Hepatocyte (in vitro differentiated cells): ENCODE measurements around the gene GPR180. TPM values are rescaled to one million over a fixed set of nuclear protein-coding genes. Genes with fewer than 3 reads are reported as not detected.

Experiments used
- DNase-seq: peaks from one replicate; pipeline ENCODE4 v3.0.0-alpha.2; 2016; ENCODE audit warnings: low spot score
- H2AFZ ChIP-seq: fragments of 200-600 bp; sonication (generic); 2 replicates; pipeline ENCODE4 v1.6.0; 2016; ENCODE audit warnings: antibody characterized with exemption, mild to moderate bottlenecking
- H3K27ac ChIP-seq: fragments of 200-600 bp; sonication (generic); 2 replicates; pipeline ENCODE4 v1.5.1; 2016; ENCODE audit warnings: mild to moderate bottlenecking
- H3K27me3 ChIP-seq: fragments of 200-600 bp; sonication (generic); 2 replicates; pipeline ENCODE4 v1.6.1; 2016
- H3K36me3 ChIP-seq: fragments of 200-600 bp; sonication (generic); replicated peaks from 2 replicates; pipeline ENCODE4 v1.5.1; 2016; ENCODE audit warnings: low read depth; ENCODE audit not compliant: insufficient read depth
- H3K4me1 ChIP-seq: fragments of 200-600 bp; sonication (generic); 2 replicates; pipeline ENCODE4 v1.5.1; 2016; ENCODE audit warnings: mild to moderate bottlenecking, moderate library complexity; ENCODE audit not compliant: insufficient read depth
- H3K4me2 ChIP-seq: fragments of 200-600 bp; sonication (generic); 2 replicates; pipeline ENCODE4 v1.6.0; 2016
- H3K4me3 ChIP-seq: fragments of 200-600 bp; sonication (generic); 2 replicates; pipeline ENCODE4 v1.5.1; 2016; ENCODE audit warnings: mild to moderate bottlenecking
- H3K79me2 ChIP-seq: fragments of 200-600 bp; sonication (generic); 2 replicates; pipeline ENCODE4 v1.6.0; 2017; ENCODE audit warnings: mild to moderate bottlenecking
- H3K9me2 ChIP-seq: fragments of 200-600 bp; sonication (generic); replicated peaks from 2 replicates; pipeline ENCODE4 v1.6.0; 2017; ENCODE audit warnings: mild to moderate bottlenecking; ENCODE audit not compliant: insufficient read depth
- H3K9me3 ChIP-seq: fragments of 200-600 bp; sonication (generic); 2 replicates; pipeline ENCODE4 v1.5.1; 2016; ENCODE audit warnings: low read depth, mild to moderate bottlenecking
- H4K20me1 ChIP-seq: fragments of 200-600 bp; sonication (generic); 2 replicates; pipeline ENCODE4 v1.6.0; 2016; ENCODE audit warnings: mild to moderate bottlenecking; ENCODE audit not compliant: insufficient read depth, poor library complexity, severe bottlenecking
- EZH2 ChIP-seq: fragments of 200-600 bp; sonication (generic); IDR thresholded peaks from 2 replicates; pipeline ENCODE4 v1.6.1; 2016; ENCODE audit warnings: antibody characterized with exemption, mild to moderate bottlenecking, borderline replicate concordance
- EZH2phosphoT487 ChIP-seq: fragments of 200-600 bp; sonication (generic); IDR thresholded peaks from one replicate; pipeline ENCODE4 v1.6.1; 2018; ENCODE audit warnings: antibody characterized with exemption, mild to moderate bottlenecking, low read depth, moderate library complexity; ENCODE audit not compliant: unreplicated experiment, severe bottlenecking
- WGBS: methylation state at CpG from one replicate; pipeline ENCODE4 v1.1.6; 2016; ENCODE audit warnings: low lambda C conversion rate; ENCODE audit errors: missing lambda C conversion rate; 5-methylcytosine and 5-hydroxymethylcytosine counted together
- polyA plus RNA-seq: library from polyadenylated mRNA; unstranded; fragments of >200 nt; fragmentation: Nextera tagmentation; extraction: Ambion mirVana; gene quantifications from 2 replicates; pipeline ENCODE4 v1.2.1, GENCODE V29; 2016
- total RNA-seq: library from RNA; depleted of rRNA; stranded (reverse); fragments of >200 nt; gene quantifications from 2 replicates; pipeline ENCODE4 v1.2.3, GENCODE V29; 2014
- TF ChIP-seq, protein P1 (sequence below): fragments of 200-600 bp; sonication (generic); IDR thresholded peaks from 2 replicates; pipeline ENCODE4 v1.5.1; 2016; ENCODE audit warnings: antibody characterized with exemption, mild to moderate bottlenecking; ENCODE audit not compliant: poor library complexity

GPR180 gene
- total and polyA plus RNA-seq, 2 experiments from 2014 or later: 5.6 to 12.9 TPM

DNA sequence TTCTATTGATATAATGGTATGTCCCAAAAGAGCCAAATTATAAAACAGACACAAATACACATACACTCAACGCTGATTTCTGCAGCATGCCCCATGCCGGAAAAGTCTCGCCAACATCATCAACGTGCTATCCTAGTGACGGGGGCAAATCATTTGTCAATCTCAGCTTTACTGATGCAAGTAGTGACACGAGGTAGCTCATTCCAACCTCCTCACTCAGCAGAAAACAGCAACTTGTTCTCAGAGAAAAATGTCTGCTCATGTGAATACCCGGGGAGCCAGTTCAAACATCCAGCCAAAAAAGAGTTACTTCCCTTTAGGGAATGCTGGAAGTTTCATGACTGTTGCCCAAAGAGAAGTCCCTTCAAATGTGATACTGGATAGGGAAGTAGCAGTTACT, 64.4 kb downstream of the GPR180 start:
- H3K9me3 ChIP-seq: no peaks in the 10 kb centered on the region
- peaks cover 14% of the 10 kb centered on the region for H3K4me1 ChIP-seq
- H3K36me3 ChIP-seq: no peaks in the 10 kb centered on the region
- no peak overlapping the region for H3K4me3 ChIP-seq
- no peak for DNase-seq
- TF ChIP-seq EZH2: no peak
- no peak for TF ChIP-seq EZH2phosphoT487
- TF ChIP-seq, protein P1, sequence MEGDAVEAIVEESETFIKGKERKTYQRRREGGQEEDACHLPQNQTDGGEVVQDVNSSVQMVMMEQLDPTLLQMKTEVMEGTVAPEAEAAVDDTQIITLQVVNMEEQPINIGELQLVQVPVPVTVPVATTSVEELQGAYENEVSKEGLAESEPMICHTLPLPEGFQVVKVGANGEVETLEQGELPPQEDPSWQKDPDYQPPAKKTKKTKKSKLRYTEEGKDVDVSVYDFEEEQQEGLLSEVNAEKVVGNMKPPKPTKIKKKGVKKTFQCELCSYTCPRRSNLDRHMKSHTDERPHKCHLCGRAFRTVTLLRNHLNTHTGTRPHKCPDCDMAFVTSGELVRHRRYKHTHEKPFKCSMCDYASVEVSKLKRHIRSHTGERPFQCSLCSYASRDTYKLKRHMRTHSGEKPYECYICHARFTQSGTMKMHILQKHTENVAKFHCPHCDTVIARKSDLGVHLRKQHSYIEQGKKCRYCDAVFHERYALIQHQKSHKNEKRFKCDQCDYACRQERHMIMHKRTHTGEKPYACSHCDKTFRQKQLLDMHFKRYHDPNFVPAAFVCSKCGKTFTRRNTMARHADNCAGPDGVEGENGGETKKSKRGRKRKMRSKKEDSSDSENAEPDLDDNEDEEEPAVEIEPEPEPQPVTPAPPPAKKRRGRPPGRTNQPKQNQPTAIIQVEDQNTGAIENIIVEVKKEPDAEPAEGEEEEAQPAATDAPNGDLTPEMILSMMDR: no peak
- H3K27ac ChIP-seq: no peak overlapping the region
- H4K20me1 ChIP-seq: no peaks in the 10 kb centered on the region
- H3K4me2 ChIP-seq: no peak overlapping the region
- peaks cover 59% of the 10 kb centered on the region for H3K27me3 ChIP-seq
- no peak overlapping the region for H2AFZ ChIP-seq
- H3K79me2 ChIP-seq: no peaks in the 10 kb centered on the region
- no peaks in the 10 kb centered on the region for H3K9me2 ChIP-seq
- 92% methylated on average over 7 of the region's 7 CpGs for WGBS

DNA sequence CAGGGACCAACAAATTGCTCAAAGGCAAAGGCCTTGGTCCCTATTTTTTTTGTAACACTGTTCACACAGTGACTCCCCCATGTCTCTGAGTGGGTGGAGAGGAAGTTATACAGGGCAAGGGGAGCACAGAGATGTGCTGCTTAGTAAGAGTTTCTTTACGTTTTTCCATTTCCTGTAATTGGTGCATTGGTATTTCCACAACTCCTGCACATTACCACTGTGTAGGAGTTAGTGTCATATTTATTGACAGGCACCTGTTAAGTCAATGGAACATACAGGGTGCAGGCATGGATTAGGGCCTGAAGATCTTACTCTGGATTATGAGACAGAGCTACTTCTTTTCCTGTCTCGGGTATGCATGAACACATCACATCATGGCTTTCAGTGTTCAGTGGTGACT, 65.5 kb downstream of the GPR180 start:
- H3K36me3 ChIP-seq: no peaks in the 10 kb centered on the region
- H3K9me2 ChIP-seq: no peaks in the 10 kb centered on the region
- no peak overlapping the region for H3K27ac ChIP-seq
- TF ChIP-seq EZH2 (no peak), EZH2phosphoT487 (no peak)
- TF ChIP-seq, protein P1: no peak
- peaks cover 56% of the 10 kb centered on the region for H3K27me3 ChIP-seq
- H4K20me1 ChIP-seq: no peaks in the 10 kb centered on the region
- DNase-seq: no peak
- no peaks in the 10 kb centered on the region for H3K79me2 ChIP-seq
- H2AFZ ChIP-seq: no peak overlapping the region
- H3K4me1 ChIP-seq: peaks cover 5% of the 10 kb centered on the region
- WGBS: 86% methylated on average over 2 of the region's 2 CpGs
- no peak overlapping the region for H3K4me2 ChIP-seq
- no peak overlapping the region for H3K4me3 ChIP-seq
- H3K9me3 ChIP-seq: no peaks in the 10 kb centered on the region

DNA sequence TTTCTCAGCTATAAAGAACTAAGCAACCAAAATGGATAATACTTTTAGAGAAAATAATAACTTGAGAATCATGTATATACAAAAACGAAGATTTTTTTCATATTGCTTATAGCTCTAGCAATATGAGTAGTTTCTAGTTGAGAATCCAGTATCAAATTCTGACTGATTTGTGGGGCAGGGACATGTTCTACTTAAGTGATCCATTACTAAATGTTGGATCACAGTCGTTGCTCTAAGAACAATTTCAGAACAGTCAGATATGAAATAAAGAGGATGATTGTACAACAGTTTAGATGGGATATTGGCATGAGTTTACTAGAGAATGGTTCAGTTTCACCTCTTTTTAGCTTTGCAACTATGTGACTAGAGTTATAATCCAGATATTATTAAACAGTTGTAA, 70.7 kb downstream of the GPR180 start:
- no peak overlapping the region for H3K27ac ChIP-seq
- no peaks in the 10 kb centered on the region for H3K4me1 ChIP-seq
- TF ChIP-seq EZH2phosphoT487 (no peak), EZH2 (no peak)
- TF ChIP-seq, protein P1: no peak
- H3K27me3 ChIP-seq: peaks cover 21% of the 10 kb centered on the region
- 91% methylated on average over 2 of the region's 2 CpGs for WGBS
- no peaks in the 10 kb centered on the region for H3K9me2 ChIP-seq
- no peaks in the 10 kb centered on the region for H3K79me2 ChIP-seq
- H3K4me3 ChIP-seq: no peak overlapping the region
- H2AFZ ChIP-seq: no peak overlapping the region
- H4K20me1 ChIP-seq: no peaks in the 10 kb centered on the region
- DNase-seq: no peak
- no peaks in the 10 kb centered on the region for H3K36me3 ChIP-seq
- no peak overlapping the region for H3K4me2 ChIP-seq
- H3K9me3 ChIP-seq: no peaks in the 10 kb centered on the region

DNA sequence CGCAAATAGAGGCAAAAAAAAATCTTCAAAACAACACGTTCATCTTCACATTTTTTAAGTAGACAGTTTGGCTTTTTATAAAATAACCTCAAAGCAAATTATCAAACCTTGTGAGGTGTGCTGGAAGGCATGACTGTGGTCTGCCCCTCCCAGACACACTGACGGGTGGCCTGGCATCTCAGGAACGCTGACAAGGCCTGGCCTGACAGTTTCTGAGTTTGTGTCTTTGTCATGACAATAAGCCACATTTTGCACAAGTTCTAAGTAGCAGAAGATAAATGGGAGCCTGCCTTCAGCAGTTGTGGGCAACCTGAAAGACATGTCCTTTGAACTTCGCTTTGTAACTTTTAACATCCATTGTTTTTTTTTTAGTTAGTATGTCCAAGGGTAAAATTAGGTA, 72.2 kb downstream of the GPR180 start:
- Histone ChIP-seq H3K9me3 (no peaks in the 10 kb centered on the region), H3K79me2 (no peaks in the 10 kb centered on the region), H3K27me3 (peaks cover 34% of the 10 kb centered on the region), H3K36me3 (no peaks in the 10 kb centered on the region), H2AFZ (no peak overlapping the region), H3K4me3 (no peak overlapping the region), H4K20me1 (no peaks in the 10 kb centered on the region), H3K4me1 (no peaks in the 10 kb centered on the region), H3K4me2 (no peak overlapping the region), H3K9me2 (no peaks in the 10 kb centered on the region), H3K27ac (no peak overlapping the region)
- WGBS: 42% methylated on average over 5 of the region's 5 CpGs
- TF ChIP-seq EZH2phosphoT487 (no peak), EZH2 (no peak)
- TF ChIP-seq, protein P1: no peak
- DNase-seq: no peak
